ENCODE results near the gene SIAE. TPM values are rescaled to one million over a fixed set of nuclear protein-coding genes. Genes with fewer than 3 reads are reported as not detected.
"Not testable (repeated sequence)": the region's sequence is repeated elsewhere in the genome, so short reads cannot be mapped to it uniquely, and the experiment has no call there.

The SIAE gene
- total RNA-seq, 1 donor from 2014 or later, result 28.2 TPM

GRCh38 chr11:124625504-124626168 is 47.9 kb downstream of the SIAE start:
- no peak for DNase-seq (ENCODE audit: low spot score)

GRCh38 chr11:124623861-124624525 is 49.5 kb downstream of the SIAE start:
- no peak for DNase-seq (ENCODE audit: low spot score)

DNA sequence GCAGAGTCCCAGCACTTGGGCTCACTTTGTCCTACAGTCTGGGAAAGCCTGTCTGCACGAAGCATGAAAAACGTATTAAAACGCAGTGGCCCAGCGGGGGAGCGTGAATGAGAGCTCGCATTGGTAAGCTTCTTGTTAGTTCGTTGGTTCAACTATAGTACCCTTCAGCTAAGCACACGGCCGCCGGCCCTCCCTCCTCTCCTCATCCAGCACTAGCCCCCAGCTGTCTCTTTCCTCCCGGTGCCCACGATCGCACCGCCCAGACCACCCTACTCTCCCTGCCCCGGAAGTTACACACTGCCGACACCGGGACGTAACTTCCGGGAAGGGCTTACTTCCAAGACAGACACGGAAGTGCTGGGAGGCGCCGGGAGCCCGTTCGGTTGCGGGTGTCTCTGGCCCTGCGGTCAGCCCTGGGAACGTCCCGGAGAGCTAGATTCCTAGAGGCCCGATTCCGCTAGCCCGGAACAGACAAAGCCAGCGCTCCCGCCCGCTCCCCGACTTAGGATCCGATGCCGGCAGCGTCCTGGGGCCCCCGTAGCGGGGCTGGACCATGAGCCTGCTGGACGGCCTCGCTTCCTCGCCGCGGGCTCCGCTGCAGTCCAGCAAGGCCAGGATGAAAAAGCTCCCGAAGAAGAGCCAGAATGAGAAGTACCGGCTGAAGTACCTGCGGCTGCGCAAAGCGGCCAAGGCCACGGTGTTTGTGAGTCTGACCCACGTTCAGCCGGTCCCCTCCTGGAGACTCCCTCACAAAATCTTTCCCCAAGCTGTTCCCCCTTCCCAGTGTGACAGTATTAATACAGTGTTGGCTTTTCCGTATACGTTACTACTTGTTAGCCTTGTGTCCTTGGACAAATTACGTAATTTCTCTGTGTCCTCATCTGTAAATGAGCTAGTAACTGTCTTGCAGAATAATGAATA is 50.7 kb downstream of the SIAE start, which contains the start of gene TBRG1:
Gene TBRG1, plus strand, starts transcription at position 334 of the 921 bp plus-strand sequence. Its CDS starts 220 bp downstream, at position 554.
- DNase-seq (ENCODE audit: low spot score), result peak; percentile 94

DNA sequence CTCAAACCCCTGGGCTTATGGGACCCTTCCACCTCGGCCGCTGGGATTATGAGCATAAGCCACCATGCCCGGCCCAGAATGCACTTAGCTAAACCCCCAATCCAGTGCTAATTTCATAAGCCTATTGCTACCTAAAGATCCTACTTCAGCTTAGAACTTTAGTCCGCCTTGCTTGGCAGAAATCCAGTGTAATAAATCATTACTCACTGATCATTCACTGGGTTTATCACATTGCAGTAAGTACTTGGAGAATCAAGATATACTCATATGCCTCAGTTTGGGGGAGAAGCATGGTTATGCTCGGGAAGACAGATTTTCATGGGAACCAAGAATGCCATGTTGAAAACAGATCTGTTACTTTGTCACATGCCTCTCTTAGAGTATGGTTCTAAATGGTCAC is 54.7 kb downstream of the SIAE start:
- no peak for DNase-seq (ENCODE audit: low spot score)

- no peak for DNase-seq (ENCODE audit: low spot score)
Measured at GRCh38 chr11:124612567-124613246, 60.8 kb downstream of the SIAE start.

- DNase-seq (ENCODE audit: low spot score), result no peak
Measured at GRCh38 chr11:124612045-124612444, 61.5 kb downstream of the SIAE start.

DNA sequence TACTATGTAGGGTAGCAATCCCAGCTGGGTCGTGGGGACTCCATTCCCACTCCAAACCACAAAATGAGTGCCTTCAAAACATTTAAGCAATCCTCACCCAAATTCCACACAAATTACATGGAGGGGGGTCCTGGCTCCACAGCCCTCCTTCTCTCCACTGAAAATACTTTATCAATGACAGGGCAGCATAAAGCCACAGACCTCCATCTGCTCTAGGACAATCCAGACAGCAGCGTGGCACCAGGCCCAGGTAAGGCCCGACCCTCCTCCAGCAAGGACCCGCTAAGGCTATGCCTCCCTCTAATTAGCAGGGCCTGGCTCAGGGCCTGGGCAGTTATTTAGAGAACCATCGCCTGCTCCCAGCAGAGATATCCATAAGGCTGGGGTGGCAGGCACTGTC is 62.5 kb downstream of the SIAE start, which contains the start of gene PANX3:
Gene PANX3, plus strand, starts transcription at position 365 of the 400 bp plus-strand sequence. CDS start 129 bp downstream, outside the sequence.
- DNase-seq (ENCODE audit: low spot score), result no peak

DNA sequence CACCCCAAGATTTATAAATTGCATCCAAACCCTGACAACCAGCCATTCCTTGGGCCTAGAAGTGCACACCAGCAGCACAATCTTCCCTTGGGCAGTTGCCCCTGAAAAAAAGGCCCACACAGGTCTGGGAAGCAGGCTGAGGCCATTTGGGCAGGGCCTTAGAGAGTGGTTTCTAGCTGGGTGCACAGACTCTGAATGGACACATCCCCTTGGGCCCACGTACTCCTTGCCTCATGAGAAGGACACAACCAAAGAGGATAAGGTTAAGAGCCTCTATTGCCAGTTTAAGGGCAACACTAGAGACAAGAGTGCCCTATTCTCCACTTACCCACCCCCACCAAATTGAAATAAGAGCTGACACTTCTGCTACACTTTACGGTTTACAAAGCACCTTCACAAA is 63.2 kb downstream of the SIAE start:
- no peak for DNase-seq (ENCODE audit: low spot score)

DNA sequence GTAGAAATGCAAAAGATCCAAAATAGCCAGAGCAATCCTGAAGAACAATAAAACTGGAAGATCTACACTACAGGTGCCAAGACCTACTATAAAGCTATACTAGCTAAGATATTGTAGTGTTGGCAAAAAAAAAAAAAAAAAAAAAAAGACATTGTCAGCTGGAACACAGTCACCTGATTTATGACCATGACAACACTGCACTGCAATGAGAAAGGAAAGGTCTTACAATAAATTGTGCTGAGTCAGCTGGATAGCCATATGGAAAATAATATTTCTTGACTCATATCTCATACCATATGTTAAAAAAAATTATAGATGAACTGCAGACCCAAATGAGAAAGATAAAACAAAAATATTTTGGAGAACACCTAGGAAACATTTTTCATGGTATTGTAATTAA is 65.4 kb downstream of the SIAE start:
- DNase-seq (ENCODE audit: low spot score), result no peak

GRCh38 chr11:124605719-124606118 is 67.8 kb downstream of the SIAE start:
- no peak for DNase-seq (ENCODE audit: low spot score)

DNA sequence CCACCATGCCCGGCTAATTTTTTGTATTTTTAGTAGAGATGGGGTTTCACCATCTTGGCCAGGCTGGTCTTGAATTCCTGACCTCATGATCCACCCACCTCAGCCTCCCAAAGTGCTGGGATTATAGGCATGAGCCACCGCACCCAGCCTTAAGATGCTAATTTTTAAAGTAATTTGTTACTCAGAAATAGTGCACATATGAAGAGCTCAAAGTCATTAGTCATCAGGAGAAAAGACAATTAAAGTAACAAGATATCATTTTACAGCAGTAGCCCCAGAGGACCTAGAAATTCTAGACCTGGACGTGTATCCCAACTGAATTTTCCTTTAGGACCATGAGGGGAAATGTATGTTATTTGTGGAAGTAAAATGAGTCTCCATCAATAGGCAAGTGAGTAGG is 70.8 kb downstream of the SIAE start:
- DNase-seq (ENCODE audit: low spot score), result not testable (repeated sequence)

DNA sequence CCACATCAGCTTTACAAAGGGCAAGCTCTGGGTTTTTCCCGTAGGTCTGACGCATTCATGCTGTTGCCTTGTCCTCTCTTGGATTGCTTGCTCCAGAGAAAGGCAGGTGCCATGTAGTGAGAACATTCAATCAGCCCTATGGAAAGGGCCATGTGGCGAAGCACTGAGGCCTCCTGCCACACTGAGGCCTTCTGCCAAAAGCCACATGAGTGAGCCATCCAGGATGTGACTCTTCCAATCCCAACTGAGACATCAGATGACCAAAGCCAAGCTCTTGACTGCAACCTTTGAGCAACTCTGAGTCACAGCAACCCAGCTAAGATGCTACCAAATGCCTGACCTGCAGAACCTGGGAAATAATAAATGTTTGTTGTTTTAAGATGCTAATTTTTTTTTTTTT is 71.3 kb downstream of the SIAE start:
- no peak for DNase-seq (ENCODE audit: low spot score)

- no peak for DNase-seq (ENCODE audit: low spot score)
Measured at GRCh38 chr11:124600621-124601320, 72.8 kb downstream of the SIAE start.

DNA sequence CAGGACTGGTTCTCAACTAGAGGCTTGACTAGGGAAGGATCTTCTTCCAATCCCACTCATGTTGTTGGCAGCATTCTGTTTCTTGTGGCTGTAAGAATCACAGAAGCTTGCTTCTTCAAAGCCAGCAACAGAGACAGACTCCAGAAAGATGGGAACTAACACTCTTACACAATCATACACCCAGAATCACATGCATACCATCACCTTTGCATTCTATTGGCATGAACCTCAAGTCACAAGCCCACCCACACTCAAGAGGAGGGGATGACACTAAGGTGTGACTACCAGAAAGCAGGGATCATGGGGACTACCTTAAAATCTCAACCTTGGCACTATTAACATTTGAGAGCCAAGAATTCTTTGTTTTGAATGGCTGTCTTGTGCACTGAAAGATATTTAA is 75.9 kb downstream of the SIAE start:
- DNase-seq (ENCODE audit: low spot score), result no peak

DNA sequence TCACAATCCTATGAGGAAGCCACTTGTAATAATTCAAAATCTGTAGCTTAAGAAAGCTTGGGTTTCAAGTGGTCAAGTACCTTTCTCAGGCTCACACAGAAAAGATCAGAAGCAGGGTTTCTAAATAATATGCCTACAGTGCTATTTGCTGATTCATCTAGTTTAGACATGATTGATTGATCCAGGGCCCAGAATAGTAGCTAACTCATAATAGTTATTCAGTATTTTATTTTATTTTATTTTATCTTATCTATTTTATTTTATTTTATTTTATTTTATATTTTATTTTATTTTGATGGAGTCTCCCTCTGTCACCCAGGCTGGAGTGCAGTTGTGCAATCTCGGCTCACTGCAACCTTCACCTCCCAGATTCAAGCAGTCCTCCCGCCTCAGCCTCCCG is 78.2 kb downstream of the SIAE start:
- no peak for DNase-seq (ENCODE audit: low spot score)

DNA sequence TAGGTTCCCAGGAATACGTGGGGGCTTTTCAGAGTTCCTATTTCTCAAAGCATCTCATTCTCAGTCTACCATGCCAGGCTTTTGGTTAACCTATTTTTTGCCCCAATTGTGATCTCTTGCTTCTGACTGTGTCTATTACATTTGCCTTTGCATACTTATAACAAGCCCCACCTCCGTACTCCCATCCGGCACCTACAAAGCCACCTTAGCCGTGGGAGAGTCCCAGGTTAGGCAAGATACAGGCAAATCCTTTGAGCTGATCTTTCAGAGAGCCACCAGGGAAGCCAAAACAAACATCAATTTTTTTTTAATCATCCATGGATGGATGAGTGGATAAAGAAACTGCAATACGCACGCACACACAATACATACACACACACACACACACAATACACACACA is 80.9 kb downstream of the SIAE start:
- no peak for DNase-seq (ENCODE audit: low spot score)

DNA sequence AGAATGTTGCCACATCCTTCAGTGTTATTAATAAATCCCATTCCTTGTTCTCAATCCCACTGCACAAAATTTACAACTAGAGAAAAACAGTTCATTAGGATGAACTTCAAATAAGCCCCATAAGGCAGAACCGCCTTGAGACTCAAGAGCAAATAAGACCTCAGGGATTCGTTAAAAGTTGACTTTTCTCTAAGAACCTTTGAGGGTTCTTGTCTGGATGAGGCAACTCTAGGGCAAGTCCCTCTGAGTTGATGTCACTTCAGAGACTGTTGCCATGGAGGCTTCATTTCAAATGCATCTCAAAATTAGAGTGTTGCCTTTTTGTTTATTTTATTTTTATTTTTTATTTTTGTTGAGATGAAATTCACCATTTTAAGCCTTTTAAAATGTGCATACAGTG is 82.1 kb downstream of the SIAE start:
- no peak for DNase-seq (ENCODE audit: low spot score)

GRCh38 chr11:124586238-124586860 is 87.2 kb downstream of the SIAE start:
- no peak for DNase-seq (ENCODE audit: low spot score)

DNA sequence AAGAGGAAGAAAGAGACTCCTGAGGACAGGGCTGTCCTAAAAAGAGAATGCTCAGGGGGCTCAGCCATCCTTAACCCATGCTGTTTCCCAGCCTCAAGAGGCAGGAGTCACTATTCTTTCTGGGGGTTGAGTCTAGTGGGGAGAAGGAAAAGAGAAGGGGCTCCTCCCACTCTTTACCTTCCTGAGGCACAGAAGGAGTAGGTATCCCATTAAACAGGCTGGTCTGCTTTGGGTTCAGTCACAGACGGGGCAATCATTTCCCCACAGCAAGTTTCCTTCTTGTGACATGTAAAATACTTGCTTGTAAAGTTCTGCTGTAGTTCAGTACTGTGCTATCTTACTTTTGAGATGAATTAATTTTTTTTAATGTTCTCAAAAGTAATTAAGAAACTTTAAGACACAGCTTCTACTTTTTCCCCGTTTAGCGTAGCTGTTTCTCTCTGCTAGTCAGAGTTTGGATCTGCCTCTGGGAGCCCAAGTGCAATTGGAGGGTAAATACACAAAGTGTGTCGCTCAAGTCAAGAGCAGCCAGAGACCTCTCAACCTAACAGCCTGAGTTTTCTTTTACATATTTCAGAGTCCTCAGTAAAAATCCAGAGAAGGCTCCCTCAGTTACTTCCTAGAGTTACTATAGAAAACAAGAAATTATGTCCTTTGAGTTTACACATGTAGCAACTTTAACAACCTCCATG is 88.7 kb downstream of the SIAE start:
- DNase-seq (ENCODE audit: low spot score), result no peak

Measured in mesenteric fat pad (tissue), 1 donor.